ENCODE results near the gene BAHD1. TPM values are rescaled to one million over a fixed set of nuclear protein-coding genes. Genes with fewer than 3 reads are reported as not detected.

Gene BAHD1
- polyA plus RNA-seq, 1 of the 3 experiments (the other 2 are of a cell fraction) = 5.5 TPM

DNA sequence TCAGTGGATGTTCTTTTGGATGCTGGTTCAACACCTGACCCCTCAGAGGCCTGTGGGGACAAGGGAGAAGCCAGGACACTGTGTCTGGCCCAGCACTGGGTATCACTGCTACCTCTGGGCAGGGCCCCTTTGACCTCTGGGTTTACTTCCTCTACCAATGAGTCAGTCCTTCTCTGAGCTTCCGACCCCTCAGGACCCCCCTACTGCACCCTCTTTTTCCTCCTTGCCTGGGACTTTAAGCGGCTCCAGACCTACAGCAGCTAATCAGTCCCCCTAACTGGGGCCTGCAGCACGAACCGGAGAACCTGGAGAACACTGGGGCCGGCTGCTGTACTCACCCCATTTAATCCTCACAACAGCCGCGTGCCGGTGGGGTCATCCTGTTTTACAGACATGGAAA is 33.8 kb downstream of the BAHD1 start:
- POLR2A ChIA-PET = no interaction called here
- H3K36me3 ChIP-seq (replicated peaks in 1 of 2; ENCODE audit: control insufficient read depth in 1 of 2, insufficient read depth in 2 of 2, low read length in 1 of 2) = no peaks in the 10 kb centered on the region

More for the DNA sequence above, 33.8 kb downstream of the BAHD1 start:
- no peaks in the 10 kb centered on the region for H4K20me1 ChIP-seq (ENCODE audit: insufficient read depth)
- no peak overlapping the region for H3K9ac ChIP-seq
- DNase-seq = no peak
- H3K27ac ChIP-seq (ENCODE audit: low read depth in 2 of 2, low read length in 1 of 2) = no peak overlapping the region
- 88% methylated on average over 8 of the region's 8 CpGs for whole genome bisulfite sequencing (ENCODE audit: low lambda C conversion rate)
- peaks cover 9% of the 10 kb centered on the region for H3F3A ChIP-seq (replicated peaks; ENCODE audit: insufficient read depth)
- peaks cover 9% of the 10 kb centered on the region; the same call in 1 of the 2 replicates for H3K79me2 ChIP-seq (ENCODE audit: insufficient read depth)
- CTCF ChIA-PET = interaction anchor here (0.9 kb wide), 1 partner anchor 45 kb away, joined by 3 read pairs; no protein-coding TSS in a partner anchor
- no peak overlapping the region for H2AFZ ChIP-seq (ENCODE audit: low read depth)
- no peaks in the 10 kb centered on the region for H3K27me3 ChIP-seq (ENCODE audit: insufficient read depth)
- TF ChIP-seq, protein P1, sequence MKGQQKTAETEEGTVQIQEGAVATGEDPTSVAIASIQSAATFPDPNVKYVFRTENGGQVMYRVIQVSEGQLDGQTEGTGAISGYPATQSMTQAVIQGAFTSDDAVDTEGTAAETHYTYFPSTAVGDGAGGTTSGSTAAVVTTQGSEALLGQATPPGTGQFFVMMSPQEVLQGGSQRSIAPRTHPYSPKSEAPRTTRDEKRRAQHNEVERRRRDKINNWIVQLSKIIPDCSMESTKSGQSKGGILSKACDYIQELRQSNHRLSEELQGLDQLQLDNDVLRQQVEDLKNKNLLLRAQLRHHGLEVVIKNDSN (IDR thresholded peaks at IDR 0.05; ENCODE audit: borderline replicate concordance, low read depth) = no peak
- TF ChIP-seq, protein P2, sequence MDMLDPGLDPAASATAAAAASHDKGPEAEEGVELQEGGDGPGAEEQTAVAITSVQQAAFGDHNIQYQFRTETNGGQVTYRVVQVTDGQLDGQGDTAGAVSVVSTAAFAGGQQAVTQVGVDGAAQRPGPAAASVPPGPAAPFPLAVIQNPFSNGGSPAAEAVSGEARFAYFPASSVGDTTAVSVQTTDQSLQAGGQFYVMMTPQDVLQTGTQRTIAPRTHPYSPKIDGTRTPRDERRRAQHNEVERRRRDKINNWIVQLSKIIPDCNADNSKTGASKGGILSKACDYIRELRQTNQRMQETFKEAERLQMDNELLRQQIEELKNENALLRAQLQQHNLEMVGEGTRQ (IDR thresholded peaks at IDR 0.05; ENCODE audit: borderline replicate concordance, low read depth, low read length) = no peak
- TF ChIP-seq CHD2 (IDR thresholded peaks at IDR 0.05; ENCODE audit: low read length, partially characterized antibody) (no peak), SIN3A (IDR thresholded peaks at IDR 0.05; ENCODE audit: borderline replicate concordance, low read depth, low read length) (no peak), GATA2 (CRISPR knock-in tag; IDR thresholded peaks at IDR 0.05) (no peak), FOXJ3 (CRISPR knock-in tag; IDR thresholded peaks at IDR 0.05) (no peak), FOXM1 (IDR thresholded peaks at IDR 0.05; ENCODE audit: low read depth) (no peak), FOSL2 (IDR thresholded peaks at IDR 0.05; ENCODE audit: borderline replicate concordance, low read depth) (no peak), RFX5 (IDR thresholded peaks at IDR 0.05; ENCODE audit: low read length) (no peak), POLR2AphosphoS5 (IDR thresholded peaks at IDR 0.05; ENCODE audit: low read depth, low read length) (no peak)
- TF ChIP-seq, protein P3, sequence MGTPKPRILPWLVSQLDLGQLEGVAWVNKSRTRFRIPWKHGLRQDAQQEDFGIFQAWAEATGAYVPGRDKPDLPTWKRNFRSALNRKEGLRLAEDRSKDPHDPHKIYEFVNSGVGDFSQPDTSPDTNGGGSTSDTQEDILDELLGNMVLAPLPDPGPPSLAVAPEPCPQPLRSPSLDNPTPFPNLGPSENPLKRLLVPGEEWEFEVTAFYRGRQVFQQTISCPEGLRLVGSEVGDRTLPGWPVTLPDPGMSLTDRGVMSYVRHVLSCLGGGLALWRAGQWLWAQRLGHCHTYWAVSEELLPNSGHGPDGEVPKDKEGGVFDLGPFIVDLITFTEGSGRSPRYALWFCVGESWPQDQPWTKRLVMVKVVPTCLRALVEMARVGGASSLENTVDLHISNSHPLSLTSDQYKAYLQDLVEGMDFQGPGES (IDR thresholded peaks at IDR 0.05; ENCODE audit: low read depth, low read length) = no peak
- TF ChIP-seq, protein P4, sequence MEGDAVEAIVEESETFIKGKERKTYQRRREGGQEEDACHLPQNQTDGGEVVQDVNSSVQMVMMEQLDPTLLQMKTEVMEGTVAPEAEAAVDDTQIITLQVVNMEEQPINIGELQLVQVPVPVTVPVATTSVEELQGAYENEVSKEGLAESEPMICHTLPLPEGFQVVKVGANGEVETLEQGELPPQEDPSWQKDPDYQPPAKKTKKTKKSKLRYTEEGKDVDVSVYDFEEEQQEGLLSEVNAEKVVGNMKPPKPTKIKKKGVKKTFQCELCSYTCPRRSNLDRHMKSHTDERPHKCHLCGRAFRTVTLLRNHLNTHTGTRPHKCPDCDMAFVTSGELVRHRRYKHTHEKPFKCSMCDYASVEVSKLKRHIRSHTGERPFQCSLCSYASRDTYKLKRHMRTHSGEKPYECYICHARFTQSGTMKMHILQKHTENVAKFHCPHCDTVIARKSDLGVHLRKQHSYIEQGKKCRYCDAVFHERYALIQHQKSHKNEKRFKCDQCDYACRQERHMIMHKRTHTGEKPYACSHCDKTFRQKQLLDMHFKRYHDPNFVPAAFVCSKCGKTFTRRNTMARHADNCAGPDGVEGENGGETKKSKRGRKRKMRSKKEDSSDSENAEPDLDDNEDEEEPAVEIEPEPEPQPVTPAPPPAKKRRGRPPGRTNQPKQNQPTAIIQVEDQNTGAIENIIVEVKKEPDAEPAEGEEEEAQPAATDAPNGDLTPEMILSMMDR (IDR thresholded peaks at IDR 0.05) = no peak
- H3K9me2 ChIP-seq = no peaks in the 10 kb centered on the region
- peaks cover 15 to 24% of the 10 kb centered on the region in 2 experiments; a peak in 3 of 4 replicates for H3K4me1 ChIP-seq (ENCODE audit: control insufficient read depth in 1 of 2, insufficient read depth in 2 of 2, low read depth in 1 of 2, low read length in 1 of 2)
- no peaks in the 10 kb centered on the region for H3K9me3 ChIP-seq
- H3K4me2 ChIP-seq = no peak overlapping the region
- no peak overlapping the region for H3K4me3 ChIP-seq (ENCODE audit: low read depth in 2 of 2, low read length in 1 of 2)
